ENCODE results near the gene TMED4.
A peak's percentile ranks its signal among the peaks of the same experiment; 100 is the strongest.

TMED4 gene

DNA sequence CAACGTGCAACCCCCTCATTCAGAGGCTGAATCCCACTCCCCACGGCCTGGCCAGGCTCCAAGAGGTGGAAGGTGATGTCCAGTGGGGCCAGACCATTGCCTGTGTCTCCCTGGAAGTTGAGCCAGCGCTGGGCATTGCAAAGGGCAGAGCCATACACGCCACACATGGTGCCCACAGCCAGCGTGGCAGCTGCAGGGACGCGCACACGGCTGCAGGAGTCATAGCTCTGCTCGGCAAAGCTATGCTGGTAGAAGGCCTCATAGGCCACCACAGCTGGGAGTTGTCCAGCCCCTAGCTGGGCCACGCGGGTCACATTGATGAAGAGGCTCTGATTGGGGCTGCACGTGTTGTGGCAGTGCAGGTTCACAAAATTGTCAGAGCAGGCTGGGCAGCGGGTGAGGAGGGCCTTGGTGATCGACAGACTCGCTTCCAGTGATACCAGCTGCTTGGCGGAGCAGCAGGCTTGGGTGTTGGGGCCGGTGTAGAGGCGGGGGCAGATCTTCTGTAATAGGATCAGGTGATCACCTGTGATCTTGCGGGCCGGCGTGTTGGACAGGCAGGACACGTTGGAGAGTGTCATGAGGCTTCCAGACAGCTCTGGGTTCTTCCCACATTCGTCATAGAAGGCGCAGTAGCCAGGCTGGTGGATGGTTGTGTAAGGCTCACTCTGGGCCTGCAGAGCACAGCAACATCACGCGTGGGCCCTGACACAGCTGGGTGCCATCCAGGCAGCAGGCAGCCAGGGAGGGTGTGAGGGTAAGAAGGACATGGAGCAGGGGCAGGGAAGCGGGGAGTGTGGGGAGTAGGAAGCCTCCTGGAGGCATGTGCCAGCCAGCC, 42.1 kb downstream of the TMED4 start:
- no peak for DNase-seq

- DNase-seq, result no peak
Measured at GRCh38 chr7:44538798-44539668, 43.0 kb downstream of the TMED4 start.

- DNase-seq, result no peak
Measured at GRCh38 chr7:44538093-44538797, 43.8 kb downstream of the TMED4 start.

- no peak for DNase-seq
Measured at GRCh38 chr7:44537442-44537841, 44.6 kb downstream of the TMED4 start.

- DNase-seq, result no peak
Measured at GRCh38 chr7:44536090-44536489, 45.9 kb downstream of the TMED4 start.

DNA sequence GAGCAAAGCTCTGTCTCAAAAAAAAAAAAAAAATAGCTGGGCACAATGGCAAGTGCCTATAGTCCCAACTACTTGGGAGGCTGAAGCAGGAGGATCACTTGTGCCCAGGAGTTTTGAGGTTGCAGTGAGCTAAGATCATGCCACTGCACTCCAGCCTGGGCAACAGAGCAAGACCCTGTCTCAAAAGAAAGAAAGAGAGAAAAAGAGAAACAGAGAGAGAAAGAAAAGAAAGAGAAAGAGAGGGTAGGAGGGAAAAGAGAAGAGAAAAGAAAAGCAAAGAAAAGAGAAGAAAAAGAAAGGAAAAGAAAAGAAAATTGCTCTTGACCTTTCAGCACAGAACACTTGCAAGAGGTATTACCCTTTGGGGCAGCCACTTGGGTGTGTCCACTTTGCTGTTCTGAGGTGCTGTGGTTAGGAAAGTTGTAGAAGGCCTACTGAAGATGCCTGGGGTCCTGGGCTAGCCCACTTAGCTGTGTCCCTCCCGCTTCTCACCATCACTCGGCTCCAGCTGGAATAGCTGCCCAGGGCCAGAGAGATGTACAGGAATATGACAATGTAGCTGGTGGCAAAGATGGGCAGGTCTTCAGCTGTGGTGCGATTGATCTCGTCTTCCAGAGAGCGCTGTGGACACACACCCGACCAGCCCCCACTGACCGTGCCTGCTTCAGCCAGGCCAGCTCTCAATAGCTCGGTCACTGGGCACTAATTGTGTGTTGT, 46.5 kb downstream of the TMED4 start:
- no peak for DNase-seq

GRCh38 chr7:44534501-44534900, 47.5 kb downstream of the TMED4 start:
- DNase-seq, result peak; percentile 94

DNA sequence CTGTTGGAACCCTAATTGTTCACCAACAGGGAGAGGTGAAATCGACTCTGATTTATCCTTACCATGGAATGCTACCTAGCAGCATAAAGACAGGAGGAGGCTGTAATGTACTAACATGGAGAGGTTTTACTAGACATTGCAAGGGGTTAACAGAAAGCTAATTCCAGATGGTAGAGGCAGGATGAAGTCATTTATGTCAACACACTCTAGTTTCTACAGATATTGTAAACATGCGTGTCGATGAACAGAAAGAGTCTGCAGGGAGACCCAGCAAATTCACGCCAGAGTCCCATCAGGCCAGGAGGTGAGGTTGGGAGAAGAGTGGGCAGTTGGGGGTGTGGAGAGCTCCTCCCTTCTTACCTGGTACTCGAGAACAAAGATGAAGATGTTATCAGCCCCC, 47.9 kb downstream of the TMED4 start:
- peak; percentile 96 for DNase-seq

GRCh38 chr7:44533301-44534055, 48.6 kb downstream of the TMED4 start:
- peak; percentile 94 for DNase-seq

GRCh38 chr7:44531421-44532380, 50.3 kb downstream of the TMED4 start:
- DNase-seq, result no peak

DNA sequence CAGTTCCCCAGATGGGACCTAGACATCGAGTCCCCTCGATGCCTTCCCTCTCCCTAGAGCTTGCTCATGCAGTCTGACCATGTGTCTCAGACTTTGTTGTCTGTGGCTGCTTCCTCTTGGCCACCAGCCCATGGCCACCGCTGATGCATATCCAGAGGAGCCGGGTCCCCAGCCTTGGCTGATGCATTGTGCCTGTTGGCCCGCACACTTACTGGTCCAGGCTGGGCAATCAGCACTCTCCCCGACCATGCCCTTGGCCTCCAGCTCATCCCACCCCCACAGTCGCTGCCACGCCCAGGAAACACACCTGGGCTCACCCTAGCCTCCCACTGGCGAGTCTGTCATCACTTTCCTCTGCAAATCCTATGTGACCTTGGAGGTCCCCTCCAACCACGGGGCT, 51.0 kb downstream of the TMED4 start:
- DNase-seq, result peak; percentile 71
